Suprapubic skin (tissue), 4 donors: Measurements from ENCODE around the gene SUGCT. TPM values are rescaled to one million over a fixed set of nuclear protein-coding genes. Genes with fewer than 3 reads are reported as not detected.

ENCODE experiments used
- DNase-seq, 2 donors: peaks; one replicate each; pipeline ENCODE4 v3.0.0-alpha.2; 2019; ENCODE audit warnings: low spot score in 2 of 2
- H3K27ac ChIP-seq: fragments of 200-600 bp; sonication (generic); one replicate; pipeline ENCODE4 v1.5.1; 2019
- H3K27me3 ChIP-seq: fragments of 200-600 bp; sonication (generic); one replicate; pipeline ENCODE4 v1.5.1; 2019
- H3K36me3 ChIP-seq: fragments of 200-600 bp; sonication (generic); one replicate; pipeline ENCODE4 v1.5.1; 2019
- H3K4me1 ChIP-seq: fragments of 200-600 bp; sonication (generic); one replicate; pipeline ENCODE4 v1.5.1; 2019
- H3K4me3 ChIP-seq: fragments of 200-600 bp; sonication (generic); one replicate; pipeline ENCODE4 v1.5.1; 2019; ENCODE audit warnings: mild to moderate bottlenecking
- H3K9me3 ChIP-seq: fragments of 200-600 bp; sonication (generic); one replicate; pipeline ENCODE4 v1.5.1; 2019
- EP300 ChIP-seq: sonication (generic); formaldehyde crosslinking; IDR thresholded peaks from one replicate; pipeline ENCODE4 v1.6.1; 2017; ENCODE audit warnings: antibody characterized with exemption
- POLR2A ChIP-seq, 2 donors: fragments of 450-650 bp; IDR thresholded peaks; one replicate each; pipeline ENCODE4 v1.6.1; 2017; ENCODE audit warnings: antibody characterized with exemption in 2 of 2, mild to moderate bottlenecking in 2 of 2, moderate library complexity in 2 of 2
- POLR2AphosphoS5 ChIP-seq, 3 donors: sonication (generic); formaldehyde crosslinking; IDR thresholded peaks; one replicate each; pipeline ENCODE4 v1.6.1; 2017; ENCODE audit warnings: antibody characterized with exemption in 3 of 3
- WGBS: methylation state at CpG from one replicate; pipeline ENCODE4 v1.1.5; 2018; 5-methylcytosine and 5-hydroxymethylcytosine counted together
- total RNA-seq, 4 donors: library from RNA; depleted of rRNA; stranded (reverse); fragments of >200 nt; gene quantifications; one replicate each; pipeline ENCODE4 v1.1.0, GENCODE V29; 2016
- TF ChIP-seq, protein P1 (sequence below), 2 donors: fragments of 200-600 bp in 1 of 2; fragments of 450-650 bp in 1 of 2; sonication (generic) in 1 of 2; IDR thresholded peaks; one replicate each; pipeline ENCODE4 v1.5.1; 2016 to 2019; ENCODE audit warnings: antibody characterized with exemption in 2 of 2, mild to moderate bottlenecking in 1 of 2, moderate library complexity in 1 of 2

Gene SUGCT
- total RNA-seq, 4 donors from 2014 or later, result 0.73 to 2.2 (median 0.98) TPM; not detected in 1

DNA sequence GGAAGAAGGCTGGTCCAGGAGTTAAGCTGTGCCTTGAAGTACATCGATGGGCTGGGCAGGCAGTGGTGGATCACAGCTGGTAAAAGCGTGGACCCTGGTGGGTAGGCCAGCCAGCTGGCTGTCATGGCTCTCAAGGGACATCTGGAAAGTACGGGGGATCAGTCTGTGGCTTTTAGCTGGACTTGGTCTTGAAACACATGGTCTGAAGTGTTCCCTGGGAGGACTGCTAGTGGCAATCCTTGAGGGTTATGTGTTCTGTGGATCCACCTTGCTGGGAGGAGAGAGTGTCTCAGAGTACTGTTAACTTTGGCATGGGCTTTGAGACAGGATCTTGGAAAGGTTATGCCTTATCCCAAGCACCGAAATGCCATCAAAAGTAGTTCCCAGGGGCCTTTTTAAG lies 754.3 kb downstream of the SUGCT start:
- TF ChIP-seq POLR2A (IDR thresholded peaks at IDR 0.05) (no peak), EP300 (no peak), POLR2AphosphoS5 (IDR thresholded peaks at IDR 0.05) (no peak)
- 75% methylated on average over 4 of the region's 4 CpGs for WGBS

DNA sequence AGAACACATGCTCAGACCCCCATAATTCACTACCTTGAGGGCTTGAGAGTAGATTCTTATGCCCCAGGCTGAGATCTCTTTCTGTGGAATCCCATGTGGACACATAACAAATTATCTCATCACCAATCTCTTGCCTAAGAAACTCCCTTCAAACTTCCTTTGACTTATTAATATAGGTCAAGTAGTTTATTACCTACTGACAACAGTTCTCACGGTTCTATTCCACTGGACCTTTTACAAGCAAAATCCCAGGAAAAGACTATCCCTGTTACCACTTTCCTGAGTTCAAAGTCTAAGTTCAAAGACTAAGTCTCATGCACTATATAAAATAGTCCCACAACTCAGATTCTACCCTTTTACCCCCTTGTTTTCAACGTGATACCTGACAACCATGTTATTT lies 754.7 kb downstream of the SUGCT start:
- DNase-seq, result no peak
- no peak overlapping the region for H3K27ac ChIP-seq
- WGBS, result 78% methylated on average over 2 of the region's 2 CpGs
- H3K36me3 ChIP-seq, result no peaks in the 10 kb centered on the region
- H3K9me3 ChIP-seq, result no peaks in the 10 kb centered on the region
- no peaks in the 10 kb centered on the region for H3K27me3 ChIP-seq
- no peak for TF ChIP-seq POLR2AphosphoS5 (IDR thresholded peaks at IDR 0.05)
- TF ChIP-seq, protein P1, sequence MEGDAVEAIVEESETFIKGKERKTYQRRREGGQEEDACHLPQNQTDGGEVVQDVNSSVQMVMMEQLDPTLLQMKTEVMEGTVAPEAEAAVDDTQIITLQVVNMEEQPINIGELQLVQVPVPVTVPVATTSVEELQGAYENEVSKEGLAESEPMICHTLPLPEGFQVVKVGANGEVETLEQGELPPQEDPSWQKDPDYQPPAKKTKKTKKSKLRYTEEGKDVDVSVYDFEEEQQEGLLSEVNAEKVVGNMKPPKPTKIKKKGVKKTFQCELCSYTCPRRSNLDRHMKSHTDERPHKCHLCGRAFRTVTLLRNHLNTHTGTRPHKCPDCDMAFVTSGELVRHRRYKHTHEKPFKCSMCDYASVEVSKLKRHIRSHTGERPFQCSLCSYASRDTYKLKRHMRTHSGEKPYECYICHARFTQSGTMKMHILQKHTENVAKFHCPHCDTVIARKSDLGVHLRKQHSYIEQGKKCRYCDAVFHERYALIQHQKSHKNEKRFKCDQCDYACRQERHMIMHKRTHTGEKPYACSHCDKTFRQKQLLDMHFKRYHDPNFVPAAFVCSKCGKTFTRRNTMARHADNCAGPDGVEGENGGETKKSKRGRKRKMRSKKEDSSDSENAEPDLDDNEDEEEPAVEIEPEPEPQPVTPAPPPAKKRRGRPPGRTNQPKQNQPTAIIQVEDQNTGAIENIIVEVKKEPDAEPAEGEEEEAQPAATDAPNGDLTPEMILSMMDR (IDR thresholded peaks at IDR 0.05), result no peak
- TF ChIP-seq EP300, result no peak
- no peak for TF ChIP-seq POLR2A (IDR thresholded peaks at IDR 0.05)
- no peaks in the 10 kb centered on the region for H3K4me1 ChIP-seq
- no peak overlapping the region for H3K4me3 ChIP-seq

More for the DNA sequence above, 754.3 kb downstream of the SUGCT start:
- DNase-seq, result no peak
- no peaks in the 10 kb centered on the region for H3K27me3 ChIP-seq
- H3K9me3 ChIP-seq, result no peaks in the 10 kb centered on the region
- H3K36me3 ChIP-seq, result no peaks in the 10 kb centered on the region
- no peak overlapping the region for H3K4me3 ChIP-seq
- no peaks in the 10 kb centered on the region for H3K4me1 ChIP-seq
- no peak overlapping the region for H3K27ac ChIP-seq

DNA sequence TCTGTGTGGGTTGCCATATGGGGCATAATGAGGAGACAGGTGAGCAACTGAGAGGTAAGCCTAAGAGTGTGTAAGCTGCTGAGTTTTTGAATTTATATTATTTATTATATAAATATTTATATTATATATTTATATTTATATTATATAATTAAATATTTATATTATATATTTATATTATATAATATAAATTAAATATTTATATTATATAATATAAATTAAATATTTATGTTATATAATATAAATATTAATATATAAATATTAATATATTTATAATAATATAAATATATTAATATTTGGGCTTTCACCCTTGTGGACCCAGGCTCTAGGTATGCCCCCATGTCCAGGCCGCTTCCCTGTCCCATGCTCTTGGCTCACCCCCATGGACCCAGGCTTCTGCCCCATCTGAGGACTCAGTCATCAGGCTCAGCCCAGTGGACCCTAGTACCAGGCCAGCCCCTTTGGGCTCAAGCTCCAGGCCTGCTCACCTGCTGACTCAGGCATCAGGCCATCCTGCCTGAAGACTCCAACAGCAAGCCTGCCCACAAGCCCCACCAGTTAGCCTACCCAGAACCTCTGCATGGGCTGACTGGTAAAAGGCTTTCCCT lies 755.4 kb downstream of the SUGCT start:
- Histone ChIP-seq H3K9me3 (no peaks in the 10 kb centered on the region), H3K4me3 (no peak overlapping the region), H3K36me3 (no peaks in the 10 kb centered on the region), H3K27me3 (no peaks in the 10 kb centered on the region), H3K27ac (no peak overlapping the region), H3K4me1 (no peaks in the 10 kb centered on the region)
- no peak for DNase-seq
- TF ChIP-seq POLR2AphosphoS5 (IDR thresholded peaks at IDR 0.05) (no peak), POLR2A (IDR thresholded peaks at IDR 0.05) (no peak), EP300 (no peak)
- TF ChIP-seq, protein P1 (IDR thresholded peaks at IDR 0.05), result no peak
- WGBS, result 93% methylated on average over 1 of the region's 1 CpG

DNA sequence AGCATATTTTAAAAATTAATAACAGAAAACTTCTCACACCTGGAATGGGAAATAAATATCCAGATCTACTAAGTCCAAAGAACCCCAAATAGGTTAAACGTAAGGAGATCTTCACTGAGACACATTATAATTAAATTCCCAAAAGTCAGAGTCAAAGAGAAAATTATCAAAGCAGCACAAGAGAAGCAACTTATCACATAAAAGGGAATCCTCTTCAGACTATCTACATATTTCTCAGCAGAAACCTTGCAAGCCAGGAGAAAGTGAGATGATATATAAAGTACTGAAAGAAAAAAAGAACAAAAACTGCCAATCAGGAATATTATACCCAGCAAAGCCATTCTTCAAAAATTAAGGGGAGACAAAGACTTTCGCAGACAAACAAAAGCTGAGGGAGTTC lies 756.4 kb downstream of the SUGCT start:
- H3K27ac ChIP-seq, result no peak overlapping the region
- no peaks in the 10 kb centered on the region for H3K36me3 ChIP-seq
- whole genome bisulfite sequencing, result 94% methylated on average over 2 of the region's 2 CpGs
- H3K9me3 ChIP-seq, result peaks cover 1% of the 10 kb centered on the region
- DNase-seq, result no peak
- H3K27me3 ChIP-seq, result no peaks in the 10 kb centered on the region
- H3K4me3 ChIP-seq, result no peak overlapping the region
- H3K4me1 ChIP-seq, result no peaks in the 10 kb centered on the region
- TF ChIP-seq, protein P1 (IDR thresholded peaks at IDR 0.05), result no peak
- no peak for TF ChIP-seq POLR2A (IDR thresholded peaks at IDR 0.05)
- TF ChIP-seq EP300, result no peak
- no peak for TF ChIP-seq POLR2AphosphoS5 (IDR thresholded peaks at IDR 0.05)

DNA sequence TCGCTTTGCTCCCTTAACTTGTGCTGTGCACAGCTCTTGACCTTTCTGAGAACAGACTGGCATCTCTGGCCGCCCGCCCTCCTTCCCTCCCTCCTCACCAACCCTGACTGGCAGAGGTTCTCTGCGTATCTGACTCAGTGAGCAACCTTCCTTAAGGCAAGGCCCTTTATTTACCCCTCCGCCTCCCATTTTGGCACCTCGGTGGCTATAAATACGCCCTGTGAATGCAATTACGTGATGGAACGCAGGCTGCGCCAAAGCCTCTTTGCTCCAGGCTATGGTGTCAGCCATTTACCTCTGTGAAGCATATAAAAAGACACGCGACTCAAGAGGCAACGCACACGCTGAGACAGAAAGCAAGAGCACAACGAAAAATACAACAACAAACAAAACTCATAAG lies 764.3 kb downstream of the SUGCT start:
- H3K27me3 ChIP-seq, result no peaks in the 10 kb centered on the region
- TF ChIP-seq EP300 (no peak), POLR2AphosphoS5 (IDR thresholded peaks at IDR 0.05) (peak in 1 of 3 donors; percentile 44), POLR2A (IDR thresholded peaks at IDR 0.05) (no peak)
- TF ChIP-seq, protein P1 (IDR thresholded peaks at IDR 0.05), result no peak
- peak in 1 of 2 donors; percentile 63 for DNase-seq
- 59% methylated on average over 15 of the region's 15 CpGs for WGBS
- peaks cover 9% of the 10 kb centered on the region for H3K4me1 ChIP-seq
- no peak overlapping the region for H3K27ac ChIP-seq
- no peaks in the 10 kb centered on the region for H3K36me3 ChIP-seq
- H3K9me3 ChIP-seq, result peaks cover 10% of the 10 kb centered on the region
- no peak overlapping the region for H3K4me3 ChIP-seq
